ENCODE data around the gene RABGEF1. TPM values are rescaled to one million over a fixed set of nuclear protein-coding genes. Genes with fewer than 3 reads are reported as not detected.
"Not testable (repeated sequence)": the region's sequence is repeated elsewhere in the genome, so short reads cannot be mapped to it uniquely, and the experiment has no call there.

The RABGEF1 gene
- total and polyA plus RNA-seq, 7 donors: 12.0 to 23.2 (median 18.7) TPM

- no peaks in the 10 kb centered on the region for H3K4me1 ChIP-seq
- H3K9me3 ChIP-seq: no peaks in the 10 kb centered on the region
- DNase-seq (no peak), ATAC-seq (no peak)
- TF ChIP-seq CTCF (IDR thresholded peaks at IDR 0.05): no peak
- no peaks in the 10 kb centered on the region for H3K27me3 ChIP-seq (ENCODE audit: insufficient read depth in 3 of 3, low read length in 2 of 3)
- no peak overlapping the region for H3K27ac ChIP-seq
- intact Hi-C loops (cut with DNase I): no loop called here
- H3K36me3 ChIP-seq (ENCODE audit: insufficient read depth in 1 of 2, low read depth in 1 of 2): no peaks in the 10 kb centered on the region
- WGBS, 3 donors: 89 to 95% (median 93%) methylated on average over 7 of the region's 7 CpGs
- no peak overlapping the region for H3K4me3 ChIP-seq
These were observed 39.9 kb upstream of the RABGEF1 start for GRCh38 chr7:66700633-66701131.

- intact Hi-C loops (cut with DNase I): no loop called here
- Histone ChIP-seq H3K4me3 (no peak overlapping the region), H3K27me3 (ENCODE audit: insufficient read depth in 3 of 3, low read length in 2 of 3) (no peaks in the 10 kb centered on the region), H3K27ac (no peak overlapping the region), H3K4me1 (no peaks in the 10 kb centered on the region), H3K36me3 (ENCODE audit: insufficient read depth in 1 of 2, low read depth in 1 of 2) (peaks cover 0 to 4% of the 10 kb centered on the region in 2 donors), H3K9me3 (no peaks in the 10 kb centered on the region)
- no peak for ATAC-seq
- TF ChIP-seq CTCF (IDR thresholded peaks at IDR 0.05): no peak
- DNase-seq: no peak
These were observed 32.7 kb upstream of the RABGEF1 start for GRCh38 chr7:66707825-66708224.

DNA sequence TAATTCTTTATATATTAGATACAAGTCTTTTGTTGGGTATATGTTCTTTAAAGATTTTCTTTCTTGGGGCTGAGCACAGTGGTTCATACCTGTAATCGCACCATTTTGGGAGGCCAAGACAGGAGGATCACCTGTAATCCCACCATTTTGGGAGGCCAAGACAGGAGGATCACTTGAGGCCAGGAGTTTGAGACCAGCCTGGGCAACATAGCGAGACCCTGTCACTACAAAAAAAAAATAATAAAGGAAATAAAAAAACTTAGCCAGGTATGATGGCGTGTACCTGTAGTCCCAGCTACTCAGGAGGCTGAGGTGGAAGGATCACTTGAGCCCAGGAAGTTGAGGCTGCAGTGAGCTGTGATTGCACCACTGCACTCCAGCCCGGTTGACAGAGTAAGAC is 29.8 kb upstream of the RABGEF1 start:
- H3K27ac ChIP-seq; H3K9me3 ChIP-seq; H3K27me3 ChIP-seq (ENCODE audit: insufficient read depth in 3 of 3, low read length in 2 of 3); DNase-seq; ATAC-seq; intact Hi-C loops (cut with DNase I); H3K4me1 ChIP-seq; H3K4me3 ChIP-seq: not testable (repeated sequence)
- WGBS, 3 donors: 95 to 100% (median 97%) methylated on average over 4 of the region's 4 CpGs
- H3K36me3 ChIP-seq (ENCODE audit: insufficient read depth in 1 of 2, low read depth in 1 of 2): peaks cover 0 to 16% of the 10 kb centered on the region in 2 donors

- Histone ChIP-seq H3K27ac (no peak overlapping the region), H3K4me3 (no peak overlapping the region), H3K36me3 (ENCODE audit: insufficient read depth in 1 of 2, low read depth in 1 of 2) (peaks cover 0 to 28% of the 10 kb centered on the region in 2 donors), H3K4me1 (no peaks in the 10 kb centered on the region), H3K27me3 (ENCODE audit: insufficient read depth in 3 of 3, low read length in 2 of 3) (no peaks in the 10 kb centered on the region), H3K9me3 (peaks cover 8% of the 10 kb centered on the region)
- TF ChIP-seq CTCF (IDR thresholded peaks at IDR 0.05): no peak
- WGBS, 3 donors: 99 to 100% (median 100%) methylated on average over 1 of the region's 1 CpG
- DNase-seq (no peak), ATAC-seq (no peak)
- intact Hi-C loops (cut with DNase I): no loop called here
These were observed 26.8 kb upstream of the RABGEF1 start for GRCh38 chr7:66713687-66714086.

DNA sequence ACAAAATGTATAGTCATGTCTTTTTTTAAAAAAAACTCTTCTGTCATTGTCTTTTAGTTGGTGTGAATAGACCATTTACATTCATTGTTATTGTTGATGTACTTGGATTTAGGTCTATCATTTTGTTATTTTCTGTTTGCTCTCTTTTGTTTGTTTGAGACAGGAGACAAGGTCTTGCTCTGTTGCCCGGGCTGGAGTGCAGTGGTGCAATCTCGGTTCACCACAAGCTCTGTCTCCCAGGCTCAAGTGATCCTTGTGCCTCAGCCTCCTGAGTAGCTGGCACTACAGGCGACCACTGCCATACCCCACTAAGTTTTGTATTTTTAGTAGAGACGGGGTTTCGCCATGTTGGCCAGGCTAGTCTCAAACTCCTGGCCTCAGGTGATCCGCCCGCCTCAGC is 23.9 kb upstream of the RABGEF1 start:
- H3K4me1 ChIP-seq; H3K9me3 ChIP-seq; intact Hi-C loops (cut with DNase I); H3K27me3 ChIP-seq (ENCODE audit: insufficient read depth in 3 of 3, low read length in 2 of 3); H3K27ac ChIP-seq; H3K4me3 ChIP-seq; DNase-seq; ATAC-seq: not testable (repeated sequence)
- WGBS, 3 donors: 95 to 97% (median 96%) methylated on average over 7 of the region's 7 CpGs
- peaks cover 0 to 28% of the 10 kb centered on the region in 2 donors for H3K36me3 ChIP-seq (ENCODE audit: insufficient read depth in 1 of 2, low read depth in 1 of 2)

DNA sequence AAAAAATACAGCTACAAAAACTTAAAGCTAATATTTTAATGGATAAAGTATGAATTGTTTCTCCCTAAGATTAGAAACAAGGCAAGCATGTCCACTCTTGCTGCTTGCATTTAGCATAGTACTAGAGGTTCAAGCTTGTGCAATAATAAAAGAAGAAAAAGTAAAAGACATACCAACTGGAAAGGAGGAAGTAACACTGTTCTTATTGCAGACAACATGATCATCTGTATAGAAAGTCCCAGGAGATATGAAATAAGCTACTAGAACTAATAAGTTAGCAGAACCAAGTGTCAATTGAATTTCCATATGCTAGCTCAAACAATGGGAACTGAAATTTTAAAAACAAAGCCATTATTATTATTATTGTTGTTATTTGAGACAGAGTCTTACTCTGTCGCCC is 20.0 kb upstream of the RABGEF1 start:
- DNase-seq (no peak), ATAC-seq (no peak)
- Histone ChIP-seq H3K9me3 (peaks cover 11% of the 10 kb centered on the region), H3K27ac (no peak overlapping the region), H3K4me1 (no peaks in the 10 kb centered on the region), H3K27me3 (ENCODE audit: insufficient read depth in 3 of 3, low read length in 2 of 3) (no peaks in the 10 kb centered on the region), H3K36me3 (ENCODE audit: insufficient read depth in 1 of 2, low read depth in 1 of 2) (peaks cover 0 to 14% of the 10 kb centered on the region in 2 donors), H3K4me3 (no peak overlapping the region)
- no peak for TF ChIP-seq CTCF (IDR thresholded peaks at IDR 0.05)
- WGBS, 3 donors: 80 to 98% (median 85%) methylated on average over 1 of the region's 1 CpG
- intact Hi-C loops (cut with DNase I): no loop called here

All from psoas muscle (tissue), 8 donors.